Stimulated activated CD4-positive, alpha-beta T cell treated with anti-CD3 and anti-CD28 coated beads, Interleukin-4, amount 100 ng/mL, for 1 hour (primary cell): ENCODE data around the gene DPYSL3.

Source experiments
- DNase-seq: peaks from one replicate; pipeline ENCODE4 v3.0.0-alpha.2; 2020

The DPYSL3 gene

DNA sequence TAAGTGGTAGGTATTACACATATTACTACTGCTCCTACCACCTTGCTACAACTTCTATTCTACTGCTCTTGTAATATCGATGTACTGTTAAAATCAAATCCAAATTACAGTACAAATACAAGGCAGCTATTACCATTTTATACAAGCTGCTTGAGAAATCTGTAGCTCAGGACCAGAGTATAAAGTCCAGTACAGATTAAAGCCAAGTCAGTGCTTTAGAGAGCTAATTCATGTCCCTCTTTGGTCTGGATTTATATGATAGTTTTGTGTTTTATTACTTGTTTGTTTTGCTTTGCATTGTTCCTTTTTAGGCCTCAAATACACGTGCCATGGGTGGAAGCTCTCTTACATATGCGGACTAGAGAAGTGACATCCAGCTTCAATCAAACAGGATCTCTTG lies 75.8 kb downstream of the DPYSL3 start:
- DNase-seq: no peak

DNA sequence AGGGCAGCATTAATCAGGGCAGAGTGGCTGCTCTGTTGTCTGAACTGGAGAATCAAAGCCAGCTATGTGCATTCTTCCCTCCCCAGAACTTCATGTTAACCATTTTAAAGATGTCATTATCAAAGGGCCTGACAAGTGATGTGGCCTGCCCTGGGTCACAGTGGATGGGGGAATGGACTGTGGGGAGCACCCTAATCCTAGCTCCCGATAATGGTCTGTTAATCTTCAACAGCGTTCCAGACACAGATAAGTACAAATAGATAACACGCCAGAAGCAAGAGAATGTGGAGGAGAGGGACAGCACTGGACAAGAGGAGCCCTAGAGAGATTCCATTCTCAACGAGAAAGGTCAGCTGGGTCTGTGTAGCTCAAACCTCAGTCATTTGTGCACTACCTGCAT lies 77.5 kb downstream of the DPYSL3 start:
- DNase-seq: no peak

DNA sequence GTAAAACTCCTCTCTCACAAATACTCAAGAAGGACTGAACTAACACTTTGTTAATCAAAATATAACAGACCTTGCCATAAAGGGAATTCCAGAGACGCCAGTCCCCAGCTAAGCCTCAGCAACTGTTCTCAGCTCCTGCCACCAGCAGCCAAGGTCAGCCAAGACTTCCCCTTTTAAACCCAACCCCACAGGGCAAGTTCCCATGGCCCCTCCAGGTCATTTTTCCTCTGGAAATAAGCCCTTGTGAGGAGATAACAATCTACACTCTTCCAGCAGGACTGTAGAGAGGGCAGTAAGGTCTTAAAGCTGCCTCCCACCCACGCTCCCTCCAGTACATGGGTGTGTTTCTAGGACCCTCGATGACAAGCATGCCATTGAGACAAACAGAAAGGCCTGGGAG lies 78.3 kb downstream of the DPYSL3 start:
- no peak for DNase-seq

DNA sequence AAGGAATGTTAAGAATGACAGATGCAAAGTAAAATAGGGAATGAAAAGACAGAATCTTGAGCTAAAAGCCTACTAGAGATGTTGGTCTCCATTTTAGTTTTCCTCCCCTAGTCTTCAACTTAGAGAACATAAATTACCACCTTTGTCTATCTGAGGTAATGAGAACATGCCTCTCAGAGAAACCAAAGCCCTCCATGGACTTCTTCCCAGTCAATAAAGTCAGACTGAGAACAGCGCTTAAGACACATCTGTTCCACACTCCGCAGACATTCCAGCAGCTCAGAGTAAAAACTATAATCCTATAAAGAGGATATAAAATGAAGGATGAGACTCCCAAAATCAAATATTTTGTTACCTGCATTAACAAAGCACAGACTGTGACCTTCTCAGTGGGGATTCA lies 79.2 kb downstream of the DPYSL3 start:
- no peak for DNase-seq

DNA sequence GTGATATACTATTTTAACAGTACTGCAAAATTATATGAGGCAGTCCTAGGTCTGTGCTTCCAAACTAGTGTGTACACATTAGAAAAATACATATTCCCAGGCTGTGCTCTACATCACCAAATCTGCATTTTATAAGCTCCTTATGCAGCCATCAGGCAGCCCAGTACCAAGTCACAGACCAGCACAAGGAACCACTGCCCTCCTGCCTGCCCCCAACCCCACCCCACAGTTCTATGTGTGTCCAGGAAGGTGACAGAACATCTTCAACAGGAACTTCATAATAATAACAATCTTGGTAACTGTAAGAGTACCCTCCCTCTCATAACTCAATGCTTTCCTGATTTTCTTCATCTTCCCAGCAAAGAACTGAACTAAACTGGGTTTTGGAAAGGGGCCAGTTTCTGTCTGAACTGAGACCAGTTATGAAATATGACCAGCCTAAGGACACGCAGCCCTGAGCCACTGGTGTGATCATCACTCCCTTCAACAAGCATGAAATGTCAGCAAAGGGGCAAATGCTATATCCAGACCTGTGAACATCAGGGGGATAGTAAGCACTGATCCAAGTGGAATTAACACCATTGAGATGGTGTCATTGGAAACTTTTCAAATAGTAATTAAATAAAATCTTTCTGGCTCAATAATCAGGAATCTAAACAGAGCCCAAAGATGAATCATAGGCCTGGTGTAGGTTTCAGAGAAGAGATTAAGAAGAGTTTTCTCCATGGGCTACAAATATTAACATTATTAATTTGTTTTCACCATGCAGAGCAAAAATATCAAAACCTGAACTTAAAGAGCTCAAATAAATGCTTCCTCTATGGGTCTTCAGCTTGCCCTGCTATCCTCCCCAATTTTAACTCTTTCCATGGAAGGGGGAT lies 82.1 kb downstream of the DPYSL3 start:
- no peak for DNase-seq

DNA sequence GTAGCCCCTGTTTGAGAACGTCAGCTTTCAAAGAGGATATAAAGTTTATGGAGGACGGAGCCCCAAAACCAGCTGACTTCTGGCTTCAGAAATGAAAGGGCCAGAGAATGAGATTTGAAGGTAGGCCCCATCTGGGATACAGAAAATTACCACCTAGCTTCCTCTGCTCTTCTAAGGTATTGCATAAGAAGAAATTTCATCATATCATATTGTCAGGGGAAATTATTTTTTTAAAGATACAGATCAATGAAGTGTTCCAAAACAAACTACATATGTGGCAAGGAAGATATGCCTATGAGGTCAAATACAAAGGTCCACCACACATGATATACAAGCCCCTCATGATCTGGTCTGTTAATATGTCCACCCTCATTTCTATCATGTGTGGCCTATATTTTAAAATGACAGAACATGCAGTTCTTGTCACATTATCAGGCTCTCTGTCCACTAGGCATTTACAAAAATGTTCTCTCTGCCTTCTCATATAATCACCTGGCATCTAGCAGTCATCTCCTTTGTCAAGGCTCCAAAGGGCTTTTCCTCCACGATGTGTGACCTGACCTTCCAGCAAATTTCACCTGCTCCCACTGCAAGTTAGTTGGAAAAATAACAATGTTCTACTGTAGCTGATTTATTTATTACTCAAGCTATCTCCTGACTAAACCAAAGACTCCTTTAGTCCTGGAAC lies 83.1 kb downstream of the DPYSL3 start:
- no peak for DNase-seq

DNA sequence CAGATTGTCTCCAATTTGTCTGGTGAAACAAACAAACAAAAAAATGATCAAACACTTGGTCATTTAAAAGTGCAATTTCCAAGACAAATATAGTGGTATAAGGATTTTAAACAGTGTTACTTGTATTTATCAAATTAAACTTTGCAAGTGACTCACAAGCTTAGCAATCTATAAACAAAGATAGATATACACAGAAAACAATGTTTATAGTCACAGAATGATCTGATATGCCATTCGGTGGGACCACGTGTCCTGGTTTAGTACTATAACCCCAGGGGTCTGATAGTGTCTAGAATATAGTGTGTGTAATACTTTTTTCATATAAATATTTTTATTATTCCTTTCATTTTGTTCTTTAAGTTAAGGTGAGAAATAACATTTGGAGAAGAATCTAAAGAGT lies 91.3 kb downstream of the DPYSL3 start:
- DNase-seq: no peak

DNA sequence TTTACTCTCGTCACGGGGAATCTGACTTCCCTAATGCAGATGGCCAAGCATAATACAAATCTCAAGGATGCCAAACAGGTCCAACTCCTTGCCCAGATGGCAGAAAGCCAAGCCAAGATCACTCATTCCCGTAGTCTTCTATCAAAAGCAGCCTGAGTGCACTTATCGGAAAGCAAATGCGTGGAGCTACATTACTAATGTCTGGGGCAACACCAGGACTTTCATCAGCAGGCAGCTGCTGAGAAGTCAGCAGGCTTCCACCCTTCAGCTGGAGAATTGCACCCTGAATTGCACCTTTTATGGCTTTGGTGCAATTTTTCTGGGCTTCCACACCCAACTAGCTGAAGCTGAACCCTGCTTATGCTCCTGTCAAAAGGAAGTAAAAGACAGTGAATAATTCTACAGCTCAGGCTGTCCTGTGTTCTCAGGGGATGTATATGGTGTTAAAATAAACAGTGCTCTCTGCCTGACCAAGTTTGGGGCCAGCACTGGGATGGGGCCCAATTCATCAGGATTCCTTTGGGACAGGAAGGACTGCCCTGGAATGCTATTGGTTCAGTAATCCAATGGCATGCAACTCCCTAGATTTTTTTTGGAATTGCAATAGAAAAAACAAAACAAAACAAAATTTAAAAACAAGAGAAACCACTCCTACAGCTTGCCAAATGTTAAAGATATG lies 92.6 kb downstream of the DPYSL3 start:
- DNase-seq: no peak

DNA sequence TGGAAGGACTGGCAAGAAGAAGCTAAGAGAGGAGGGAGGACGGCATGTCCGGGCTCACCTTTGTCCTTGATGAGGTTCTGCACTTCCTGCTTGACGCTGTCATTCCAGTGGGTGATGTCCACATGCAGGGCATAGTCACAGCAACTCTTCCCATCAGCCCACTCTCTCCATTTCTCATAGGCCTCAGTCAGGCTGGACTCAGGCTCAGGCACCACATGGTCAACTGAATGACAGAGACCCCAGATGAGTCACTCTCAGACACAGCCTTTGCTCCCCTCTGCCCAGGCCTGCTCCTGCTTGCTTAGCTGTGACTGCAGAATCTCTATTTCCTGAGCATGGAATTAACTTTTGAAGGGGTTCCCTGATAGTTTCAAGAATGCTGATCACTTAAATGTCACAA lies 94.2 kb downstream of the DPYSL3 start:
- no peak for DNase-seq

DNA sequence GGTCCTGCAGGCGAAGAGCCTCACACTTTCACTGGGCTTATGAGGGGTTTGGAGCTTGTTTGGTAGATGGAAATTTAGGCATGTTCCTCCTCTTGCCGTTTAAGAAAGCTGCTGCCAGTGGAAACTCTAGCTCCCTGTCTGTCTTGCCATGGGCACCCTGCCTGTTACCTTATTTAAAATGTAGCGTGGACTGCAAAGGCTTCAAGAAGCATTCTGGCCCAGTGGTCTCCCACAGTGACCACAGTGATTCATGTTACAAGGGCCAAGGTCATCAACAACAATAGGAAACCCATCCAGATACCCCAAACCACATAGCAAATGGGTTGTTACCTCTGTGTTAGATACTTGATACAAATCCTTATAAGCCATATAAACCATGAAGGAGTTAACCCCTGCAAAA lies 96.6 kb downstream of the DPYSL3 start:
- no peak for DNase-seq

DNA sequence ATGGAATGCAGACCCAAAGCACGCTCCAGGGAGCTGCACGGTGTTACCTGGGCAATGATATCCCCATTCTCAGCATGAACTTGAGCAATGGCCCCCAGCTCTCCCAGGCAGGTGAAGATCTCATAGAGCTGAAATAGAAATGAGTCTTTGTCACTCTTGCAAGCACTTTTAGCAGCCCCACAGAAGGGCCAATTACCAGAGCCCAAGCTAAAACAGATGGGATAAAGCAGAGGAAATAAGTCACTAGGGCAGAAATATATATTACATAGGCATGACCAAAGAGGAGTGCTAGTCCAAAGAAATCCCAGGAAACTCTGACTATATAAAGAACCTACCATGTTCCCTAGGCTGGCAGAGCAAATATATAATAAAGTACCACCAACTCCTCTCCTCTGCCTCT lies 97.3 kb downstream of the DPYSL3 start:
- DNase-seq: no peak

DNA sequence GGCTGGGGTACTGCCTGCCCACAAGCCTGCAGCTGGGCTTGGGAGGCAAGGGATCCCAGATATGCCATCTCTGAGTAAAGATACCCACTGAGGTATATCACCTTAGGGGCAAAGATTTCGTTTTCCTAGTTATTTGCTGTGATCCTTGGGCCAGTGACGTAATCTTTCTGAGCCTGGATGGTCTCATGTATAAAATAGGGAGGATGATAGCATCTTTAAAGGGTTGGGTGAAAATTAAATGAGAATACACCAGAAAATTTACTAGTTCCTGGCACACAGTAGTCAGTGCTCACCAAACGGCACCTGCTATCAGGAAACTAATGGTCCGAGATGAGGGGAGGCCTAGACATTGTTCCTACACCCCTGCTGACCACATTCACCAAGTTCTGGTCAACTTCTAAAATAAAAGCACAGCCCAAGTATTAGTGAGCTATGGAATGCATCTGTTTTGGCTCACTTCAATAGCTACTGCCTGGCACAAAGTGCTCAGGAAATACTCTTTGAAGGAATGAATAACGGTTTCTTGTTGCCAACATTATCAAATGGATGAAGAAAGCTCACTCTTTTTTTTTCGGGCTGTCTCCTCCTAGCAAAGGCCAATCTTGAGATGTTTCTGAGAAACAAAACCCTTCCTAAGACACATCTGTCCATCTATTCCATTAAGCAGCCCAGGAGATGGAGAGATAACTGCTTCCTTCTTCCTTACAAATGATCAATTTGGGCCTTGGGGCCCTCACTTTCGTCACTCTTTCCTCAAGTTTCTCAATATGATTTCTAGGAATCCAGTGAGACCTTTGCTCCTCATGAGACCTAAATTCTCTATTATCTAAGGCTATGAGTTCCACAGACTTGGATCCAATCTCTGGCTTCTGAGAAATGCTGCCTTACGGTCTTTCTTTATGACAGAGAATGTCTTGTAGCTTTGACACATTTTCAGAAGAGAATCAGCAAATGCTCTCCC lies 98.2 kb downstream of the DPYSL3 start:
- no peak for DNase-seq

DNA sequence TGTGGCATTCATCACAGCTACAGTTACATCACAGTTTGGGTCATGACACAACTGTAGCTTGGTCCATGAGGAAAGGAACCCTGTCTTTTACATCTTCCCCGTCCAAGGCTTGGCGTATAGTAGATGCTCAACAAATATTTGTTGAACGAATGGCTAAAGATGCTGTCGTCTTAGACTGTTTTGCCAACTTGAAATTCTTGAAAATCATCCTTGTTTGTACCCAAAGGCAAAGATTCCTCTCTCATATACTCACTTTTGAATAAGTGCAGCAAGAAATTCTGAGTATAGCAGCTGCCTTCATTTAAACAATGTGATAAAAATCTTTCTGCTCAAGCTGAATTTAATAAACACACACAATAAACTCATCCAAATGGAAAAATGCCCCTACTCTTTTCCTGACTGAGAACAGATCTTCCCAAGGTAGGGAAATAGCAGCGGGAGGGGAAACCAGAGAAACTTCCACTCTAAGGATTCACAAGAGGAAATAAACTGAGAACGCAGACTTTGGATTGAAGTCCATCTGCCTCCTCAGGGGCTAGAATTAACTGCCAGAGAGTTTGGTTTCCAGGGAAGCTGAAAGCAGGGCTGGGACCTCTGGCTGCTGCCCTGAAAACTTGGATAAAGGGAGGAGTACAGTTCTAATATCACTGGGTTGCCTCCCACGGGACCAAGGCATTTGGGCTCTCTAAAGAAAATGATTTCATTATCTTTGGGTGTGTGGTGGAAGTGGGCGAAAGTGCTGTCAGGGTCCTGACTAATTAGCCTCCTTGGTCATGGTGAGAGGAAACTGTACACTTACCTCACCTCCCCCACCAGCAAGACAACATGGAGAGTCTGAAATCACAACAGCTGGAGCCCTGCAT lies 99.1 kb downstream of the DPYSL3 start:
- DNase-seq: no peak

DNA sequence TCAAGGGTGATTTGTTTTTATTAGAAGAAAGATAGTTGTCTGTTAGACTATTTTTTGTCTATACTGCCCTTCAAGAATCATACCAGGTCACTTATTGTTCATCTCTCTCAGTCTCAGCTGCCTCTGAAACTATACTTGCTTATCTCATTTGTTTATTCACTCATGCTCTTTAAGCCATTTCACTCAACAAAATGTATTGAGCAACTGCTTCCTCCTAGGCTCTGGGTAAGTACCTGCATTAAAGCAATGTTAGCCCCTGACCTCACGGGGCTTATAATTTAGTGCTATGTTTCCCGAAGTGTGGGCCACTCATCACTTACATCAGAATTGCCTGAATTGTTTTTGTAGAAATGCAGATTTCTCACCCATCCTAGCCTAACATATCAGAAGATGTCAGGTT lies 100.9 kb downstream of the DPYSL3 start:
- DNase-seq: no peak

DNA sequence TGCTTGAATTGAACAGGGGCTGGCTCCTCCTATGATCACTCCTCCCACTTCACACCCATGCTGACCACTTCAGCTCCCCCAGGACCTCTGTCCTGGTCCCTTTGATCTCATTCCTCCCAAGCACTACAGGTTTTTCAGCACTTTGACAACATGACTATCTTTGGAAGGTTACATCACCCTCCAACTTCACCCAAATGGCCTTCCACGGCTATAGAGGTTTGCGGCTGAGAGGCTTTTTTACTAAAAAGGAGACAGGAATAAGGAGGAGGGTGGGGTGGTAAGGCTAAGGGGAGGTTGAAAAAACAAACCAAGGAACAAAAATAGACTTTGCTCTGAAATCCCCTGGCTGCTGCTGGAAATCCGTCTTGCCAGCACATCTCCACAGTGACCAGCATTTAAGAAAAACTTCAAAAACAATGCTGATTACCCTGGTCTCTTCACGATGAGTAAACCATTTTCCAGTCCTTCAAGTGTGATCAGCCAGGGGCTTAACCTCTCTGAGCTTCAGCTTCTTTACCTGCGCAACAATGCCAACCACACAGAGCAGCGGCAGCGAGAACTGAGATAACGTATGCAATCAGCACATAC lies 102.7 kb downstream of the DPYSL3 start:
- DNase-seq: no peak

DNA sequence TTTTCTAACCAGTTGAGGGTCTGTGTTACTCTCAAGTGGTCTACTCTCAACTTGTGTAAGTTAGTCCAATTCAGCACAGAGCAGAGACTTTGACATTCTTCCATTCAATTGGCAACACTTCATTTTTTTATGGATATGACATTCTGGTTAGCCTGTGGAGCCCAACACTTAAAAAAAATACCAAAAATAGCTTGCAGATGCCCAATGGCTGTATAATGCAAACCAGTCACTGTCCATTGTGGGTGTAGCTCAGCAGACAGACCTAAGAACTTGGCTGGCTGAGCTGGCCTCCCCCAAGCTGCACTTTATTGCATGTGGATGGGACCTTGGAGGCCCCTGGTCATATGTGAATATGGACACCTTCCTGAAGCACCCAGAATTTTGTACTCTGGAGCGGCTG lies 103.2 kb downstream of the DPYSL3 start:
- DNase-seq: no peak

DNA sequence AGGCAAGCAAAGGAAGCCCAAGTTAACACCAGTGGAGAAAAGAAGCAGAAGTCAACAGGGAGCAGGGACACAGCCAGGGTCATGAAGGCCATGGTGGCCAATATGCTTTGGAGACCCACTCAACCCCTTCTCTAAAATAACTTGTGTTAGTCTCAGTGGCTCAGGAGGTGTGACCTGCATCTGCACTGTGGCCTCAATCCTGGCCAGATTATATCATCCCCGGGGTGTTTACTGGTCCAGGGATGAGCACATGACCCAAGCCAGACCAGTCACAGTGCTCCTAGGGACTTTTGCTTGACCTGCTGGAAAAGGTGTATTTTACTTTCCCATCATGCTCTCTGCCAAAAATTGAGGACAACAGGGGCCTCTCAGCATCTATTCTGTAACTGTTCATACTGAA lies 105.2 kb downstream of the DPYSL3 start:
- no peak for DNase-seq

DNA sequence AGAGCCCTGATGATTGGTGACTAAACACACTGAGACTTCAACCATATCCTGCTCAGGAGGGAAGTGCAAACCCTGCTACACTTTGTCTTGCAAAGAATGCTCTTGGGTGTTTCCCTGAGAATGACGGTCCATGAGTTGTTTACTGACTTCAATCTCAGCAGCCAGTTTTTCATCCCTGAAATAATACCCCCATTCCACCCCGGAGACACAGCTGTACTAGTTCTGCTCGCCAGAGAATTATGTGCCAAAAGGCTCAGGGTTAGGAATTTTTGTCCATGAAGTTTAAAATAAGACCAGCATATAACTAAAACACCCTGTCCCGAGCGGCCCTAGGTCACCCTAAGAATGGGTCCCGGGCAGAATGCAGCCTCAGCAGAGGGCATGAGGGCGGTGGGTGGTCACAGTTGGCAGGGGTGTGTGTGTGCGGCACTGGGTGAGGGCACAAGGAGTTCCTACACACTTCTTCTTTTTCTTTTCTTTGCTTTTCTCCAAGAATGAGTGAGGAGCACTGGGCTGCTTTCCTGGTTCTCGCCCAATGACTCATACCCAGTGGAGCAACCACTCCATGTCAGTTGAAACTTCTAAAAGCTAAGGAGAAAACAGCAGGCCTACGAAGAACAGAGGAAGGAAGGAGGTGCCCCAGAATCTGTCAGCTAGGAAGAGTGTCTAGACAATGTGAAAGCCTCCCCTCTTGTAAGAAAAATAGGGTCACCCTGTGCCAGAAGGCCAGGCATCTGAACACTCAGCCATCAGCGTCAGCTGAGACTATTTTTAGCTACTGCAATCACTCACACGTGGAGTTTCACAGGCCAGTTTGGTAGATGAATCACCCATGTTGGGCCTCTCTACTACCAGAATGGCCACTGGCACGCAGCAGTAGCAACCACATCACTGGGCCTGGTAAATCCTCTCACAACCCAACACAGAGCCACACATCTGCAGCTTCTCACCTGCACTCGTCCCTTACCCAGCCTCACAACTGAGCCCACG lies 105.9 kb downstream of the DPYSL3 start:
- DNase-seq: no peak

DNA sequence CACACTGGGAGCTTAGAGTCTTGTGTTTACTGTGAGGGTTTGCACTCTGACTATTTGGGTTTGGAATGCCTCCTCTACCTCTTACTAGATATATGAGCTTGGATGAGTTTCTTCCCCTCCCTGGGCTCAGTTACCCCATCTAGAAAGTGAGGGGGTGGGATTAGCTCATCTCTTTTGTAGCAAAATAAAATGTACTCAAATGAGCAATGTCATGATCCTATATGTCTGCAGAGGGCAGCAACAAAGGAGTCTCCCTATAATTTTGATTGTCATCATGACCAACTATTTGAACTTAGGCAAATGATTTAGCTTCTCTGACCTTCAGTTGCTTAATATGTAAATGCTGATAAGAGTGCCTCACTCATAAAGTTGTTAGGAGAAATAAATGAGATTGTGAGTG lies 109.0 kb downstream of the DPYSL3 start:
- DNase-seq: no peak
